Activated naive CD4-positive, alpha-beta T cell treated with anti-CD3 and anti-CD28 coated beads, Interleukin-2, amount 50 U/mL, for 24 hours (primary cell): ENCODE measurements around the gene ARF6.
A peak's percentile ranks its signal among the peaks of the same experiment; 100 is the strongest.
"Not testable (repeated sequence)": the region's sequence is repeated elsewhere in the genome, so short reads cannot be mapped to it uniquely, and the experiment has no call there.

Experiments used
- H3K27ac Mint-ChIP-seq: one replicate; pipeline ENCODE4 v1.8.0; 2021; ENCODE audit warnings: mild to moderate bottlenecking, mixed read lengths
- H3K27me3 Mint-ChIP-seq: one replicate; pipeline ENCODE4 v1.8.0; 2021; ENCODE audit warnings: mixed read lengths
- H3K36me3 Mint-ChIP-seq: one replicate; pipeline ENCODE4 v1.8.0; 2021; ENCODE audit warnings: mixed read lengths
- H3K4me1 Mint-ChIP-seq: one replicate; pipeline ENCODE4 v1.8.0; 2021; ENCODE audit warnings: mixed read lengths
- H3K4me3 Mint-ChIP-seq: one replicate; pipeline ENCODE4 v1.8.0; 2021; ENCODE audit warnings: mild to moderate bottlenecking, mixed read lengths
- H3K9me3 Mint-ChIP-seq: one replicate; pipeline ENCODE4 v1.8.0; 2021; ENCODE audit warnings: mixed read lengths

ARF6 gene

DNA sequence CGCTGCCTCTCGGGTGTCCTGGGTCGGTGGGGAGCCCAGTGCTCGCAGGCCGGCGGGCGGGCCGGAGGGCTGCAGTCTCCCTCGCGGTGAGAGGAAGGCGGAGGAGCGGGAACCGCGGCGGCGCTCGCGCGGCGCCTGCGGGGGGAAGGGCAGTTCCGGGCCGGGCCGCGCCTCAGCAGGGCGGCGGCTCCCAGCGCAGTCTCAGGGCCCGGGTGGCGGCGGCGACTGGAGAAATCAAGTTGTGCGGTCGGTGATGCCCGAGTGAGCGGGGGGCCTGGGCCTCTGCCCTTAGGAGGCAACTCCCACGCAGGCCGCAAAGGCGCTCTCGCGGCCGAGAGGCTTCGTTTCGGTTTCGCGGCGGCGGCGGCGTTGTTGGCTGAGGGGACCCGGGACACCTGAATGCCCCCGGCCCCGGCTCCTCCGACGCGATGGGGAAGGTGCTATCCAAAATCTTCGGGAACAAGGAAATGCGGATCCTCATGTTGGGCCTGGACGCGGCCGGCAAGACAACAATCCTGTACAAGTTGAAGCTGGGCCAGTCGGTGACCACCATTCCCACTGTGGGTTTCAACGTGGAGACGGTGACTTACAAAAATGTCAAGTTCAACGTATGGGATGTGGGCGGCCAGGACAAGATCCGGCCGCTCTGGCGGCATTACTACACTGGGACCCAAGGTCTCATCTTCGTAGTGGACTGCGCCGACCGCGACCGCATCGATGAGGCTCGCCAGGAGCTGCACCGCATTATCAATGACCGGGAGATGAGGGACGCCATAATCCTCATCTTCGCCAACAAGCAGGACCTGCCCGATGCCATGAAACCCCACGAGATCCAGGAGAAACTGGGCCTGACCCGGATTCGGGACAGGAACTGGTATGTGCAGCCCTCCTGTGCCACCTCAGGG is 679 bp downstream of the ARF6 start:
- peak overlapping the region; percentile 96 for H3K4me3 Mint-ChIP-seq
- no peaks in the 10 kb centered on the region for H3K9me3 Mint-ChIP-seq
- H3K27me3 Mint-ChIP-seq = no peaks in the 10 kb centered on the region
- H3K4me1 Mint-ChIP-seq = peaks cover 36% of the 10 kb centered on the region
- peaks cover 43% of the 10 kb centered on the region for H3K36me3 Mint-ChIP-seq
- H3K27ac Mint-ChIP-seq = peak overlapping the region; percentile 100

DNA sequence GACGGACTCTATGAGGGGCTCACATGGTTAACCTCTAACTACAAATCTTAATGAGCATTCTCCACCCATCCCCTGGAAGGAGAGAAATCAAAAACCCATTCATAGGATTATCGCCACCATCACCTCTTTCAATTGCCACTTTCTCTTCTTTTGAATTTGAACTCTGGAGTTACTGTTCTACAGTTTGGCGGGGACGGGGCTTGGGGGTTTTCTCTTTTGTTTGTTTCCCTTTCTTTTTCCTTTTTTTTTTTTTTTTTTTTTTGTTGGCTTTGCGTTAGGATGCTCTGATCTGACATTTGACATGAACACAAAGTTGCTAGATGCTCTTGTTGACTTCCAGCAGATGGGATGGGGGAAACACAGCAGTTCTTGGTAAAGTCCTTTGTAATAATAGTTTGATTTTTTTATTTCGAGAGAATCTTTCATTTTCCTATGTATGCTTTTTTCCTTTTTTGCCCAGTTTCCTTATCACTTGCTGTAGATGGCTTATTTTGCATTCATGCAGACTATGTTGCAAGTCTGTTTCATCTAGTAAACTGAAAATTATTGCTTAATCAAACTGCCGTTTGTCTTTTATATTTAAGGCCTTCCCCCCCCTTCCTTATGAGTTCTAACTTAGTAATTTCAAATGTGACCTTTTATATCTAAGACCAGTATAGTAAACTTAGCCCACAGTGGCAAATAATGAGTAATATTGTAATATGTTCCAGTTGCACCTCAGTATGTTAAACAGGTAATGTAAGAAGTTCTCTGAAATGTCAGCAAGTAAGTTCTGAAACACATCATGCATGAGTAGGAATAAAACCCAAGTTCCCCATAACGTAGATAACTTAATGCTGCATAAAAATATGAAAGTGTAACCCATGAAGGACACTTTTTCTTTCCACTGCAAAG is 1.6 kb downstream of the ARF6 start:
- H3K27ac Mint-ChIP-seq = peak overlapping the region; percentile 99
- not testable (repeated sequence) for H3K27me3 Mint-ChIP-seq, H3K9me3 Mint-ChIP-seq
- H3K4me3 Mint-ChIP-seq = peak overlapping the region; percentile 96
- peaks cover 45% of the 10 kb centered on the region for H3K4me1 Mint-ChIP-seq
- peaks cover 43% of the 10 kb centered on the region for H3K36me3 Mint-ChIP-seq

DNA sequence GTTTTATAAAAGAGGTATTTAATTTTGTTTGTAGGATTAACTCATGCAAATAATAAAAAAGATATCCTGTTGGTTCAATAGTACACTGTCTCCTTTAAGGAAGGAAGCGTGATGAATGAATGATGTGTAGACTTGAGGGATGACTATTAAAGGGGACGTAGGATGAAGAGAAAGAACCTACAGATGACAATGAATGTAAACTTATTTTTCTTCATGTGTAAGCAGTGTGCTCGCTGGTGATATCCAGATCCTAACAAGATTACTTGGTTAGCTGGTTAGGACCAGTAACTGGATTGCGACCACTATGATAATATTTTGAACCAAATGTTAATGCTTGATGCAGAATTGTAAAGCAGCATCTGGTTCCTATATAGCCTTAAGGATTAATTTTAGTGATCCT is 2.6 kb downstream of the ARF6 start:
- Mint-ChIP-seq H3K4me1 (peaks cover 52% of the 10 kb centered on the region), H3K36me3 (peaks cover 45% of the 10 kb centered on the region), H3K9me3 (no peaks in the 10 kb centered on the region), H3K4me3 (peak overlapping the region; percentile 96), H3K27ac (peak overlapping the region; percentile 99), H3K27me3 (no peaks in the 10 kb centered on the region)

DNA sequence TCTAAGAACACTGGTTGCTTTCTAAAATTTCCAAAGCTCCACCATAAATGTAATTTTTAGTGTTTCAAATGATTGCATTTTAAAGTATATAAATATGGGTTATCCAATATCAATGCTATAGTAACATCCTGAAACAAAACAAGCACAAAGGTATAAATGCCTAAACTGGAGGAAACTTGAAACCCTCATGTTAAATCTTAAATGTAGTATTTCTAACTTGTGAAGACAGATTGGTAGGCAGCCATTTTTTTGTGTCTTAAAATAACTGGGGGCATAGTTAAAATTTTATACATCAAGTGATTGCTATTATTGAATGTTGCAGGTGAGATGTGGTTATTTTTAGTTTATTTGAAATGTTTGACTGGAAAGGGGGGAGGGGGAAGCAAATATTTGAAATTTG is 3.4 kb downstream of the ARF6 start:
- Mint-ChIP-seq H3K27ac (peak overlapping the region; percentile 99), H3K36me3 (peaks cover 45% of the 10 kb centered on the region), H3K4me3 (peak overlapping the region; percentile 96), H3K4me1 (peaks cover 52% of the 10 kb centered on the region)
- not testable (repeated sequence) for H3K9me3 Mint-ChIP-seq, H3K27me3 Mint-ChIP-seq

DNA sequence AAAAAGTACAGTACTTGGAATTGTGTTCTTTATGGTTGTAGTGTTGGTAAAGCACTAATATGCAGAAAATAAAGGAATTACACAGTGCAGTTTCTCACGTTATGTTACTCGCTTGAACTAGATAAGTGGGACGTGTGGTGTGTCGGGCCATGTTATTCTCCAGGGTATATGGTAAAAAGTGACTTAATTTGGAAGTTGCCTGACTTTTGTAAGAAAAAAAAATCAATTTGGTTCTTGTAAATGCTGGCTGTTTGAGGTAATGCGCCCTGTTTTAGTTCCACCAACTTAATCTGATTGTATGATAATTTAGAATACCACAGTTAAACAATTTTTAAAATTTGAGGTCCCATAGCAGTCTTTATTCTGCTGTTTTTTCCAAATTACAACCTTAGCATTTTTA is 4.1 kb downstream of the ARF6 start:
- no peaks in the 10 kb centered on the region for H3K27me3 Mint-ChIP-seq
- H3K4me3 Mint-ChIP-seq = peak overlapping the region; percentile 96
- H3K9me3 Mint-ChIP-seq = no peaks in the 10 kb centered on the region
- H3K27ac Mint-ChIP-seq = peak overlapping the region; percentile 98
- peaks cover 47% of the 10 kb centered on the region for H3K4me1 Mint-ChIP-seq
- peaks cover 45% of the 10 kb centered on the region for H3K36me3 Mint-ChIP-seq

DNA sequence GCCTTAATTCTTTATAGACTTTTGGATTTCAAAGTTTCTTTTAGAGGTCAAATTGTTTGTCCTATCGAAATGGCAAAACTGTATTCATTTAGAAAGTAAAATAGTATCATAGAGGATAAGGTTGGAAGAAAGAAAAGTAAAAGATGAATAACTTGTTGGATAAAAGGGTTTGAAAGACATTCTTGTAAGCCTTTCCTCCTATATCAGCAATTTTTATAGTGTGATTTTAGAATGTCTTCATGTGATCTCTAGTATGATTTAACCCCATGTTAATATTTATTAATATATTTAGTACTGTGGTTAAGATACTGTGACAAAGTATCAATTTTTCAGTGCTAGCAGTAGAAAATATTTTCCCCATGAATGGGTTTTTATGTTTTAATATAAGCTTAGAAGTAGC is 4.5 kb downstream of the ARF6 start:
- Mint-ChIP-seq H3K27me3 (no peaks in the 10 kb centered on the region), H3K36me3 (peaks cover 46% of the 10 kb centered on the region), H3K4me3 (peak overlapping the region; percentile 96), H3K27ac (peak overlapping the region; percentile 98), H3K9me3 (no peaks in the 10 kb centered on the region), H3K4me1 (peaks cover 48% of the 10 kb centered on the region)

DNA sequence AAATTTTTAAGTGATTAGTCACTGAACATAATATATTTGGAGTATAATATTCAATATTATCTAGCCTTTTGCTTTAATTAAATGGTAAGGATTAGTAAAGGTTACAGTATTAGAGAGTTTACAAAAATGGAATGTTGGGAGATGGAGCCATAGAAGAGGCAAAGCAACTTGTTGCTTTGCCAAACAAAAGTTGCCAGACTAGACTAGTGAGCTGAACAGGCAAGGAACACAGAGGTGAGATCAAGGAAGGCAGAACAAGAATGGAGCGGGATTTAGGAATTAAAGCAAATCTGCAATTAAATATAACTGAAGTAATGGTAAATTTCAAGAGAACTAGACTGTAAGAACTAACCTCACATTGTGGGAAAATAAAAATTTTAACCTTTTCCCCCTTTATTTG is 5.1 kb downstream of the ARF6 start:
- Mint-ChIP-seq H3K4me3 (peak overlapping the region; percentile 86), H3K27ac (peak overlapping the region; percentile 97), H3K4me1 (peaks cover 49% of the 10 kb centered on the region), H3K36me3 (peaks cover 46% of the 10 kb centered on the region), H3K9me3 (no peaks in the 10 kb centered on the region), H3K27me3 (no peaks in the 10 kb centered on the region)

DNA sequence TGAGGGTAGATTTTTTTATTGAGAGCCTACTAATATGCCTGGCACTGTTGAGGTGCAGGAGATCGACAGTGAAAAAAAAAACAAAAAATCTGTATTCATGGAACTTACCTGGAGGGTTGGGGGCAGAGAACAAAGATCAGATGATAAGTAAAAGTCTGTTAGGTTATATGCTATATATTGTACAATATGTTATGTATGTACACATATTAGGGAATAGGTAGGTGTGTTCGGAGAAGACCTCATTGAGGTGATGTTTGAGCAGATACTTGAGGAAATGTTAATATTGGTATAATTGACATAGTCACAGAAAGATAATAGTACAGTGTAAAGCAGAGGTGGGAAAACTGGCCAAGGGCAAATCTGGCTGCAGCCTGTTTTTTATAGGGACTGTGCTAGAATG is 5.6 kb downstream of the ARF6 start:
- Mint-ChIP-seq H3K9me3 (no peaks in the 10 kb centered on the region), H3K36me3 (peaks cover 45% of the 10 kb centered on the region), H3K4me3 (peak overlapping the region; percentile 86), H3K4me1 (peaks cover 49% of the 10 kb centered on the region), H3K27me3 (no peaks in the 10 kb centered on the region), H3K27ac (peak overlapping the region; percentile 97)

DNA sequence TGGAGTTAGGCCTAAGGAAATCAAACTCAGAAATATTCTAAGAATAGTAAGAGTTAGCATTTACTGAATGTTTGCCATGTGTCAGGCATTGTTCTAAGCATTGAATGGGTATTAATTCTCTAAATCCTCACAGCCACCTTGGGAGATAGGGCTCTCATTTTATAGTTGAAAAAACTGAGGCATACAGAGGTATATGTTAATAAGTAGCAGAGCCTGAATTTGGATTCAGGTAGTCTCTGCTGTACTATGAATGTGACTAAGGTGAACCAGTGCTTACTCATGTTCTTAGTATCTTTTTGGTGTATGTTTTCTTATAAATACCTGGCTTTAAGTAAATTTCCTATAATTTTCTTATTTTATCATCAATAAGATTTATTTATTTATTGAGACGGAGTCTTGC is 8.1 kb downstream of the ARF6 start:
- Mint-ChIP-seq H3K9me3 (no peaks in the 10 kb centered on the region), H3K4me3 (no peak overlapping the region), H3K27ac (no peak overlapping the region), H3K27me3 (no peaks in the 10 kb centered on the region), H3K36me3 (peaks cover 22% of the 10 kb centered on the region), H3K4me1 (peaks cover 47% of the 10 kb centered on the region)

DNA sequence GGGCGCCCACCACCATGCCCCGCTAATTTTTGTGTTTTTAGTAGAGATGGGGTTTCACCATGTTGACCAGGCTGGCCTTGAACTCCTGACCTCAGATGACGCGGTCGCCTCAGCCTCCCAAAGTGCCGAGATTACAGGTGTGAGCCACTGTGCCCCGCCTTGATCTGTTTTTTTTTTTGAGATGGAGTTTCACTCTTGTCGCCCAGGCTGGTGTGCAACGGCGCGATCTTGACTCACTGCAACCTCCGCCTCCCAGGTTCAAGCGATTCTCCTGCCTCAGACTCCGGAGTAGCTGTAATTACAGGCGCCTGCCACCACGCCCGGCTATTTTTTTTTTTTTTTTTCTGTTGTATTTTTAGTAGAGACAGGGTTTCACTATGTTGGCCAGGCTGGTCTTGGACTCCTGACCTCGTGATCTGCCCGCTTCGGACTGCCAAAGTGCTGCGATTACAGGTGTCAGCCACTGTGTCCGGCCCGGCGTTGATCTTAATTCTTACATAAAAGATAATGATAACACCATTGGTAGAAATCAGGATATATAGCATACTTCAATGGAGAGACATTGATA is 9.9 kb downstream of the ARF6 start:
- H3K27me3 Mint-ChIP-seq, H3K4me3 Mint-ChIP-seq, H3K9me3 Mint-ChIP-seq: not testable (repeated sequence)
- peaks cover 11% of the 10 kb centered on the region for H3K36me3 Mint-ChIP-seq
- H3K4me1 Mint-ChIP-seq = peaks cover 49% of the 10 kb centered on the region
- peak overlapping the region; percentile 41 for H3K27ac Mint-ChIP-seq

DNA sequence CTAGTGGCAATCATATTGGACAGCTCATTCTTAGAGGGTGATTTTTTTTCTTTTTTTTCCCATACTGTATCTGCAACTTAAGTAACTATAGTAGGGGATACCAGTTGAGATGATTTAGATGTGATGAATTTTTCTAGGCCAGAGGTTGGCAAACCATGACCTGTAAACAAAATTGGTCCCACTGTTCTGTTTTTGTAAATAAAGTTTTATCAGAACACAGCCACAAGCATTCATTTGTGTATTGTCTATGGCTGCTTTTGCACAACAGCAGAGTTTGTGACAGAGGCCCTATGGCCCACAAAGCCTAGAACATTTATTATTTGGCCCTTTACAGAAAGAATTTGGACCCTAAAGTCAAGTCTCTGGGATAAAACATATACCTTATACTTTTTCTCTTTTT is 11.4 kb downstream of the ARF6 start:
- Mint-ChIP-seq H3K36me3 (peaks cover 4% of the 10 kb centered on the region), H3K27me3 (no peaks in the 10 kb centered on the region), H3K4me3 (no peak overlapping the region), H3K9me3 (no peaks in the 10 kb centered on the region), H3K4me1 (peaks cover 41% of the 10 kb centered on the region), H3K27ac (no peak overlapping the region)

DNA sequence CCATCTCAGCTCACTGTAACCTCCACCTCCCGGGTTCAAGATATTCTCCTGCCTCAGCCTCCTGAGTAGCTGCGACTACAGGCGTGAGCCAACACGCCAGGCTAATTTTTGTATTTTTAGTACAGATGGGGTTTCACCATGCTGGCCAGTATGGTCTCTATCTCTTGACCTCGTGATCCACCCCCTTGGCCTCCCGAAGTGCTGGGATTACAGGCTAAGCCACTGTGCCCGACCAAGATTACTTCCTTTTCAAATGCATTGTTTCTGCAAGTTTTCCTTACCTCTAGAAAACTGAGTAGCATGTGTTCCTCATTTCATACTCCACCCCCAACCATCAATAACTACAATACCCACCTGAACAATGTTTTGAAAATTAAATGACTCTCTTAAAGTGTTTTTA is 13.1 kb downstream of the ARF6 start:
- Mint-ChIP-seq H3K4me3 (no peak overlapping the region), H3K27ac (peak overlapping the region; percentile 8), H3K36me3 (peaks cover 2% of the 10 kb centered on the region), H3K9me3 (no peaks in the 10 kb centered on the region), H3K4me1 (peaks cover 41% of the 10 kb centered on the region), H3K27me3 (no peaks in the 10 kb centered on the region)

DNA sequence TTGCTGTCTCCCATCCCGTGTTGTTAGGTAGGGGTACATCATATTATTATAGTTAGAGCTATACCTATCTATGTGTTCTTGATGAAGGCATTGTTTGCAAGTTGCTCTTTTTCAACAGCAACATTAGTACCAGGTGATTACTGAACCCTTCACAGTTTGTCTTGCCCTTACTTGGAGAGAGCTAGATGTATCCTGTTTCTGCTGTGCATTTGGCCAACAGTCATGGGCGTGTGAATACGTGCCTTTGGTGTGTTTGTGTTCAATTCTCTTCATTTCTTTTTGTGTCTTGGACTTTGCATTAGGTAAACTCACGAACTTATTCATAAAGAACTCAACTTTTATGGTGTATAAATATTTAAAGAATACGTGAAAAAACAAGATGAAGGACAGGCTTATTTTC is 14.3 kb downstream of the ARF6 start:
- peak overlapping the region; percentile 79 for H3K27ac Mint-ChIP-seq
- H3K4me1 Mint-ChIP-seq = peaks cover 49% of the 10 kb centered on the region
- peak overlapping the region; percentile 78 for H3K4me3 Mint-ChIP-seq
- peaks cover 1% of the 10 kb centered on the region for H3K36me3 Mint-ChIP-seq
- no peaks in the 10 kb centered on the region for H3K27me3 Mint-ChIP-seq
- H3K9me3 Mint-ChIP-seq = no peaks in the 10 kb centered on the region

DNA sequence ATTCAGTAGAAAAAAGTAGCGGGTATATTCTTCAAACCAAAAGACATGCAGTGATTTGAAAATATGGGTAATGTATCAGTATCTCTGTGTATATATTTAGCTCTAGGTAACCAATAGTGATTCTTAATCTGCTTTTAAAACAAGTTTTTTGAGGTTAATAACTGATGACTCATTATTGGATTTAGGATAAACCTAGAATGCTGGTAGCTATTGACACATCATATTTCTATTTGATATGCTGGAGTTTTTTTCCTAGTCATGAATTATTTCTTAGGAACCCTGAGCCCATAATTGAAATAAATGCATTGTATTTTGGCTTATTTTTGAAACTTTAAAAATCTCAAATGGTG is 15.5 kb downstream of the ARF6 start:
- H3K4me1 Mint-ChIP-seq = peaks cover 47% of the 10 kb centered on the region
- H3K27ac Mint-ChIP-seq = peak overlapping the region; percentile 46
- H3K27me3 Mint-ChIP-seq = no peaks in the 10 kb centered on the region
- no peaks in the 10 kb centered on the region for H3K9me3 Mint-ChIP-seq
- H3K4me3 Mint-ChIP-seq = peak overlapping the region; percentile 4
- no peaks in the 10 kb centered on the region for H3K36me3 Mint-ChIP-seq

DNA sequence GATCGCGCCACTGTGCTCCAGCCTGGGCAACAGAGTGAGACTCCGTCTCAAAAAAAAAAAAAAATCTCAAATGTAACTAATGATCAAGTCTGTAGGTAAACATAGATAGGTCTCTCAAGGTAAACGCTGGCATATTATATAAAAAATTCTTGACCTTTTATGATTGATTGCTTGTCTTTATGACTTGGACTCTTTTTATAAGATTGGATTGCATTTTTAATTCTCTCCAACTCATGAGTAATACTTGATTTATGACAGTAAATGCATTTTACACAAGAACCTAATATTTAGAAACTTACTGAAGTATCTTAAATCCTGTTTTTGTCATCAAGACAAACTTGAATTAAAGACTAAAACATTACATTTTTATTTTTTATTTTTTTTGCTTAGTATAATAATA is 16.1 kb downstream of the ARF6 start:
- Mint-ChIP-seq H3K27me3 (no peaks in the 10 kb centered on the region), H3K27ac (no peak overlapping the region), H3K9me3 (no peaks in the 10 kb centered on the region), H3K4me3 (no peak overlapping the region), H3K4me1 (peaks cover 47% of the 10 kb centered on the region), H3K36me3 (no peaks in the 10 kb centered on the region)

DNA sequence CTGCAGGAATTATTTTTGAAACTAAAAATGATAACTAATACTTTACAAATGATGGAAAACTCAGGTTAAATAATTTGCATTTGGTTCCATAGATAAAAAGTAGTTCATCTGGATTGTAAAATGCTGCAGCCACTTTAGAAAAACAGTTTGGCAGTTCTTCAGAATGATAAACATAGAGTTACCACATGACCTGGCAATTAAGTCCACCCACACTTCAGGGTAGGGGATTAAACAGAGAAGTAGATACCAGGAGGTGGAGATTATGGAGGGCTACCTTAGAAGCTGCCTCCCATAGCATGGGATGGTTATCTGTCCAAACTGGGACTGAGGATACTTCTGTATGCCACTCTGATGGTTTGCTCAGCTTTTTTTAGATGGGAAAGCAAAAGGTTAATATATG is 22.2 kb downstream of the ARF6 start:
- Mint-ChIP-seq H3K36me3 (no peaks in the 10 kb centered on the region), H3K4me3 (no peak overlapping the region), H3K27me3 (no peaks in the 10 kb centered on the region), H3K9me3 (no peaks in the 10 kb centered on the region), H3K4me1 (peaks cover 20% of the 10 kb centered on the region), H3K27ac (no peak overlapping the region)
